ENCODE data around the gene TRAPPC12.

GRCh38 chr2:3491306-3491705 lies 111.8 kb downstream of the TRAPPC12 start:
- no peak for TF ChIP-seq CTCF (IDR thresholded peaks at IDR 0.05)
- no peak for TF ChIP-seq ZFX (IDR thresholded peaks at IDR 0.05; ENCODE audit: borderline replicate concordance)

All from 22Rv1 (cell line).